Activated CD4-positive, alpha-beta T cell treated with anti-CD3 and anti-CD28 coated beads, Interleukin-10, Interleukin-2, amounts not matched to agents 100 ng/mL and 50 ng/mL, durations not matched to agents 16 hours and 8 hours (primary cell): ENCODE measurements around the gene PIK3CB.
"Not testable (repeated sequence)": the region's sequence is repeated elsewhere in the genome, so short reads cannot be mapped to it uniquely, and the experiment has no call there.

Experiments used
- DNase-seq: peaks from one replicate; pipeline ENCODE4 v3.0.0-alpha.2; 2020

The PIK3CB gene

DNA sequence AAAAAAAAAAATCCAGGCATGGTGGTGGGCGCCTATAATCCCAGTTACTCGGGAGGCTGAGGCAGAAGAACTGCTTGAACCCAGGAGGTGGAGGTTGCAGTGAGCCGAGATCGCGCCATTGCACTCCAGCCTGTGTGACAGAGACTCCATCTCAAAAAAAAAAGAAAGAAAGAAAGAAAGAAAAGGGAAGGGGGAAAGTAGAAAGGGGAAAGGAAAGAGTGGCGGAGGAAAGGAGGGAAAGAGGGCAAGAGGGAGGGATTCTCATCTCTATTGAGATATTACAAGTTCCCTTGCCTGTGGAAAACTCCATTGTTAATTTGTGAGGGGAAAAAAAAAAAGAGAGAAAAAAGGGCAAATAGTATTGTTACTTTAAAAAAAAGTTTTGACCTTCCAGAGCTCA, 32.5 kb downstream of the PIK3CB start:
- not testable (repeated sequence) for DNase-seq

- DNase-seq: no peak
Measured at GRCh38 chr3:138801792-138802191, 32.9 kb downstream of the PIK3CB start.

DNA sequence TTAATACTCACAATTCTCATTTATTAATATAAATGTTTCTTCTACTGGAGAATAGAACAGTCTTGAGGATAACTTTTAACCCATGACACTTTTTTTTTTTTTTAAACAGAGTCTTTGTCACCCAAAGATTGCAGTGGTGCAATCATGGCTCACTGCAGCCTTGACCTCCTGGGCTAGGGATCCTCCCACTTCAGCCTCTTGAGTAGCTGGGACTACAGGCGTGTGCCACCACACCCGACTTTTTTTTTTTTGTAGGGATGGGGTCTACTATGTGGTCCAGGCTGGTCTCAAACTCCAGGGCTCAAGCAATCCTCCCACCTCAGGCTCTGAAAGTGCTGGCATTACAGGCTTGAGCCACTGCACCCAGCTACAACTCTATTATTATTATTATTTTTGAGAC, 34.5 kb downstream of the PIK3CB start:
- no peak for DNase-seq

GRCh38 chr3:138799822-138800221, 34.9 kb downstream of the PIK3CB start:
- no peak for DNase-seq

DNA sequence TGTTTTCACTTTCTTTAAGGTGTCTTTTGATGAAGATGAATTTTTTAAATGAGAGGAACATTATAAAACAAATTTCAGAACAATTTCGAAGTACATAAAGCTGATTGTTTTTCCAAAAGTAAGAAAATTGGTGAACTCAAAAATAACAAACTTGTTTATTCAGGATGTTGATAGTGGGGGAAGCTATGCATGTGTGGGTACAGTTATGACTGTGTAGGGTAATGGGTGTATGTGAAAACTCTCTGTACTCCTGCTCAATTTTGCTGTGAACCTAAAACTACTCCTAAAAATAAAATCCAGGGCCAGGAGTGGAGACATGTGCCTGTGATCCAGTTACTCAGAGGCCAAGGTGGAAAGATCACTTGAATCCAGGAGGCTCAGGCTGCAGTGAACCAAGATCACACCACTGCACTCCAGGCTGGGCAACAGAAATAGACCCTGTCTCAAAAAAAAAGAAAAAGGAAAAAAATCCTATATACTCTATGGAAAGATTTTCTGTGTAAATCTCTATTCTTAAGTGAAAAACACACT, 37.2 kb downstream of the PIK3CB start:
- DNase-seq: peak; percentile 24

- no peak for DNase-seq
Measured at GRCh38 chr3:138796761-138797160, 38.0 kb downstream of the PIK3CB start.

GRCh38 chr3:138786788-138787271, 47.9 kb downstream of the PIK3CB start:
- no peak for DNase-seq

DNA sequence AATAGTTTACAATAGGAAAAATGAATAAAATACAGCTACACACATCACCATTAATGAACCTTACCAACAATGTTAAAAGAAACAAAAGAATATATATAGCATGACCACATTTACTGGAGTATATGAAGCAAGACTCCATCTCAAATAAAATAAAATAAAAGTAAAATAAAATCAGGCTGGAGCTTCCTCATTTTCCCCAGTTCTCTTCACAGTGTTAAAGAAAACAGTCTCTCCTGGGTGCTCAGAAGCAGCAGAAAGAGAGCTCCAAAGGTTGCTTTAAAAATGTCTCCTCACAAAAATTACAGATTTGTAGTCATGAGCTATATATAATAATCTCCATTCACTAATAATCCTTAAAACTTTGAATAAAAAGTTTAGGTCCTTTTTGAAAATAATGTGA, 48.8 kb downstream of the PIK3CB start:
- no peak for DNase-seq

DNA sequence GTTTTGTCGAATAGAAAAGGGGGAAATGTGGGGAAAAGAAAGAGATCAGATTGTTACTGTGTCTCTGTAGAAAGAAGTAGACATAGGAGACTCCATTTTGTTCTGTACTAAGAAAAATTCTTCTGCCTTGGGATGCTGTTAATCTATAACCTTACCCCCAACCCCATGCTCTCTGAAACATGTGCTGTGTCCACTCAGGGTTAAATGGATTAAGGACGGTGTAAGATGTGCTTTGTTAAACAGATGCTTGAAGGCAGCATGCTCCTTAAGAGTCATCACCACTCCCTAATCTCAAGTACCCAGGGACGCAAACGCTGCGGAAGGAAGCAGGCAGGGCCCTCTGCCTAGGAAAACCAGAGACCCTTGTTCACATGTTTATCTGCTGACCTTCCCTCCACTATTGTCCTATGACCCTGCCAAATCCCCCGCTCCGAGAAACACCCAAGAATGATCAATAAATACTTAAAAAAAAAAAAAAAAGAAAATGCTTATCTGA, 49.3 kb downstream of the PIK3CB start:
- DNase-seq: not testable (repeated sequence)

- DNase-seq: no peak
Measured at GRCh38 chr3:138782755-138783154, 52.0 kb downstream of the PIK3CB start.

GRCh38 chr3:138781012-138781470, 53.7 kb downstream of the PIK3CB start:
- DNase-seq: peak; percentile 63

DNA sequence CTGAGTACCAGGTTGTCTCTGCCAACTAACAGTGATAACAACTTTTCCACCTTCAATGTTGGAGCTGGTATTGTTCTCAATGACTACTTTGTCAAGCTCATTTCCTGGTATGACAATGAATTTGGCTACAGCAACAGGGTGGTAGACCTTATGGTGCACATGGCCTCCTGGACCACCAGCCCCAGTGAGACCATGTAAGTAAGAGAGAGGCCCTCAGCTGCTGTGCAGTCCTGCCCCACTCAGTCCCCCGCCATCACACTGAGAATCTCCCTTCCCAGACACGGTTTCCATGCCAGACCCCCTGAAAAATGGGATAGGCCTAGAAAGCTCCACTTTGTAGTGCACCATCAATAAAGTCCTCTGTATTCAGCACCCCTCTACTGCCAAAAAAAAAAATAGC, 56.1 kb downstream of the PIK3CB start:
- no peak for DNase-seq

GRCh38 chr3:138776961-138777360, 57.8 kb downstream of the PIK3CB start:
- DNase-seq: no peak

- no peak for DNase-seq
Measured at GRCh38 chr3:138775254-138775595, 59.5 kb downstream of the PIK3CB start.

GRCh38 chr3:138774529-138775253, 60.0 kb downstream of the PIK3CB start:
- DNase-seq: peak; percentile 67

GRCh38 chr3:138771585-138771984, 63.1 kb downstream of the PIK3CB start:
- DNase-seq: no peak

DNA sequence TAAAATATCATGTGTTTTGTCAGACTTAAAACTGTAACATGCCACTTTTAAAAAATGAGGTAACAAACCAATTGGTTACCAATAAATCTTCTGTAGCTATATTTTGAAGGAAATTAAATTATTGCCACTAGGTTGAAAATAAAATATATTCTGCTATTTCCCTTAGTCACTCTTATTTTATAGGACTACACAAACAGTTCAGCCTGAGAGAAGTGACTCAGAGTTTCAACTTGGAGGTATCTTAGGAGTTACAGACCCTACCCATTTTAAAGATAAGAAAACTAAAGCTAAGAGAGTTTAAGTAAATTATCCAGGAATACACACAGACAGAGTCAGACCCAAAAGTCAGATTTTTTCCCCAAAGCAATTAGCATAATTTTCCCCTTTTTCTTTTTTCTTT, 65.1 kb downstream of the PIK3CB start:
- DNase-seq: no peak

- DNase-seq: no peak
Measured at GRCh38 chr3:138768946-138769345, 65.8 kb downstream of the PIK3CB start.

DNA sequence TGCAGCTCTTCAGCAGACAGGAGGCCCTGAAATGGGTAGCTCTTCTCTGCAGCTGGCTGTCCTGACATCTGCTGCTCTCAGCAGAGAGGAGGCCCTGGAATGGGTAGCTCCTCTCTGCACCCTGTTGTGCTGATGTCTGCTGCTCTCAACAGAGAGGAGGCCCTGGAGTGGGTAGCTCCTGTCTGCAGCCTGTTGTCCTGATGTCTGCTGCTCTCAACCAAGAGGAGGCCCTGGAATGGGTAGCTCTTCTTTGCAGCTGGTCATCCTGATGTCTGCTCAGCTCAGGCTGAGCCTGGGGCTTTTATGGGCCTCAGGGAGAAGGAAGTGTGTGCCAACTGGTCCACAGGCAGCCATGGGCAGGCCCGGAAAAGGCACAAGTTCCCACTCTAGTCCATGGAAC, 66.6 kb downstream of the PIK3CB start:
- DNase-seq: no peak

- no peak for DNase-seq
Measured at GRCh38 chr3:138767498-138768104, 67.1 kb downstream of the PIK3CB start.

- peak; percentile 48 for DNase-seq
Measured at GRCh38 chr3:138761002-138761401, 73.7 kb downstream of the PIK3CB start.

GRCh38 chr3:138748190-138748589, 86.5 kb downstream of the PIK3CB start:
- no peak for DNase-seq

DNA sequence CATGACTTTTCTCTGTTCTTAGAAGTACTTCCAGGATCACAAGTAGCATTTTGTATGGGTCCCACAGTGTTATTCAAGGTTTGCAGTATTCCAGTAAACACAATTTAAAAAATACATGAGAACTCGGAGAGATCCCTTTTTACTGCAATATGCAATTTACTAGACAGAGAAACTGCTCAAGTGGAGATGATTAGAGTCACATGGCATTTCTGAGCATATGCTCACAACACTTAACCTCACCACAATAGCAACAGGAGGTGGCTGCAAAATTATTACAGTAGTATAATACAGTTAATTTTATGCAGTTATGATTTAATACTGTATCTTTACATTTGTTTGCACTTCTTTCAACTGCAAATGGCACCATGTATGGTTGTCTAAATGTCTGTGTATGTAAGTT, 87.5 kb downstream of the PIK3CB start:
- no peak for DNase-seq

DNA sequence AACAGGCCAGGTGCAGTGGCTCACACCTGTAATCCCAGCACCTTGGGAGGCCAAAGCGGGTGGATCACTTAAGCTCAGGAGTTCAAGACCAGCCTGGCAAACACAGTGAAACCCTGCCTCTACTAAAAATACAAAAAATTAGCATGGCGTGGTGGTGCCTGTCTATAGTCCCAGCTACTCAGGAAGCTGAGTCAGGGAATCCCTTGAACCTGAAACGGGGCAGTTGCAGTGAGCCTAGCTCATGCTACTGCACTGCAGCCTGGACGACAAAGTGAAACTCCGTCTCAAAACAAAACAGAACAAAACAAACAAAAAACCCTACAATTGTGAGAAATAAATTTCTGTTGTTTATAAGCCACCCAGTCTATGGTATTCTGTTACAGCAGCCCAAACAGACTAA, 94.7 kb downstream of the PIK3CB start:
- DNase-seq: peak; percentile 66
